Measurements from ENCODE around the gene RPL19. TPM values are rescaled to one million over a fixed set of nuclear protein-coding genes. Genes with fewer than 3 reads are reported as not detected.
A peak's percentile ranks its signal among the peaks of the same experiment; 100 is the strongest.

The RPL19 gene
- total and polyA plus RNA-seq, 8 donors, result 1,114 to 4,546 (median 2,476) TPM

- WGBS, 5 donors, result 82 to 89% (median 85%) methylated on average over 14 of the region's 14 CpGs
- intact Hi-C loops (cut with DNase I; ENCODE audit: low total_unique reads), result no loop called here
- TF ChIP-seq CTCF (IDR thresholded peaks at IDR 0.05), result no peak
- no peak for TF ChIP-seq POLR2AphosphoS5 (IDR thresholded peaks at IDR 0.05)
- no peak for TF ChIP-seq POLR2A (IDR thresholded peaks at IDR 0.05)
- no peak for TF ChIP-seq EP300 (IDR thresholded peaks at IDR 0.05)
- Histone ChIP-seq H3K4me3 (no peak overlapping the region), H3K4me1 (peaks cover 14 to 37% (median 26%) of the 10 kb centered on the region in 4 donors), H3K9me3 (no peaks in the 10 kb centered on the region), H3K36me3 (no peaks in the 10 kb centered on the region), H3K27ac (no peak overlapping the region), H3K27me3 (peaks cover 0 to 10% (median 6%) of the 10 kb centered on the region in 3 donors)
- no peak for DNase-seq
Measured at GRCh38 chr17:39169101-39169500, 31.0 kb upstream of the RPL19 start.

- Histone ChIP-seq H3K27ac (no peak overlapping the region), H3K36me3 (no peaks in the 10 kb centered on the region), H3K27me3 (peaks cover 0 to 10% (median 6%) of the 10 kb centered on the region in 3 donors), H3K4me3 (no peak overlapping the region), H3K9me3 (no peaks in the 10 kb centered on the region), H3K4me1 (peaks cover 10 to 36% (median 21%) of the 10 kb centered on the region in 4 donors)
- TF ChIP-seq EP300 (IDR thresholded peaks at IDR 0.05) (no peak), POLR2A (IDR thresholded peaks at IDR 0.05) (no peak), POLR2AphosphoS5 (IDR thresholded peaks at IDR 0.05) (no peak), CTCF (IDR thresholded peaks at IDR 0.05) (no peak)
- DNase-seq, result peak in 1 of 2 donors; percentile 1
- intact Hi-C loops (cut with DNase I; ENCODE audit: low total_unique reads), result no loop called here
- WGBS, 5 donors, result 69 to 90% (median 75%) methylated on average over 3 of the region's 3 CpGs
Measured at GRCh38 chr17:39169518-39169917, 30.6 kb upstream of the RPL19 start.

GRCh38 chr17:39170109-39170508, 30.0 kb upstream of the RPL19 start:
- Histone ChIP-seq H3K36me3 (peaks cover 0 to under 1% (median 0%) of the 10 kb centered on the region in 4 donors), H3K27me3 (peaks cover 0 to 8% (median 6%) of the 10 kb centered on the region in 3 donors), H3K27ac (no peak overlapping the region), H3K4me3 (no peak overlapping the region), H3K4me1 (peaks cover 4 to 36% (median 18%) of the 10 kb centered on the region in 4 donors), H3K9me3 (no peaks in the 10 kb centered on the region)
- WGBS, 5 donors, result 56 to 72% (median 60%) methylated on average over 4 of the region's 4 CpGs
- TF ChIP-seq EP300 (IDR thresholded peaks at IDR 0.05) (no peak), POLR2A (IDR thresholded peaks at IDR 0.05) (no peak), POLR2AphosphoS5 (IDR thresholded peaks at IDR 0.05) (no peak), CTCF (IDR thresholded peaks at IDR 0.05) (no peak)
- DNase-seq, result peak in 1 of 2 donors; percentile 2
- intact Hi-C loops (cut with DNase I; ENCODE audit: low total_unique reads), result no loop called here

- H3K27ac ChIP-seq, result no peak overlapping the region
- intact Hi-C loops (cut with DNase I; ENCODE audit: low total_unique reads), result no loop called here
- H3K36me3 ChIP-seq, result peaks cover 0 to 5% (median 2%) of the 10 kb centered on the region in 4 donors
- 64 to 82% (median 75%) methylated on average over 6 of the region's 6 CpGs for WGBS, 5 donors
- no peaks in the 10 kb centered on the region for H3K9me3 ChIP-seq
- H3K27me3 ChIP-seq, result peaks cover 0 to 4% (median 2%) of the 10 kb centered on the region in 3 donors
- no peak for TF ChIP-seq POLR2AphosphoS5 (IDR thresholded peaks at IDR 0.05)
- no peak for TF ChIP-seq CTCF (IDR thresholded peaks at IDR 0.05)
- no peak for TF ChIP-seq POLR2A (IDR thresholded peaks at IDR 0.05)
- no peak for TF ChIP-seq EP300 (IDR thresholded peaks at IDR 0.05)
- H3K4me1 ChIP-seq, result peaks cover 0 to 33% (median 14%) of the 10 kb centered on the region in 4 donors
- H3K4me3 ChIP-seq, result no peak overlapping the region
- DNase-seq, result no peak
Measured at GRCh38 chr17:39170558-39170957, 29.5 kb upstream of the RPL19 start.

Data from stomach (tissue), 9 donors.